NCI-H1694 (cell line): ENCODE data around the gene MGAT5.

ENCODE experiments used
- DNase-seq: peaks from one replicate; lab custom pipeline; 2025; lab: John Stamatoyannopoulos, UW

Gene MGAT5

DNA sequence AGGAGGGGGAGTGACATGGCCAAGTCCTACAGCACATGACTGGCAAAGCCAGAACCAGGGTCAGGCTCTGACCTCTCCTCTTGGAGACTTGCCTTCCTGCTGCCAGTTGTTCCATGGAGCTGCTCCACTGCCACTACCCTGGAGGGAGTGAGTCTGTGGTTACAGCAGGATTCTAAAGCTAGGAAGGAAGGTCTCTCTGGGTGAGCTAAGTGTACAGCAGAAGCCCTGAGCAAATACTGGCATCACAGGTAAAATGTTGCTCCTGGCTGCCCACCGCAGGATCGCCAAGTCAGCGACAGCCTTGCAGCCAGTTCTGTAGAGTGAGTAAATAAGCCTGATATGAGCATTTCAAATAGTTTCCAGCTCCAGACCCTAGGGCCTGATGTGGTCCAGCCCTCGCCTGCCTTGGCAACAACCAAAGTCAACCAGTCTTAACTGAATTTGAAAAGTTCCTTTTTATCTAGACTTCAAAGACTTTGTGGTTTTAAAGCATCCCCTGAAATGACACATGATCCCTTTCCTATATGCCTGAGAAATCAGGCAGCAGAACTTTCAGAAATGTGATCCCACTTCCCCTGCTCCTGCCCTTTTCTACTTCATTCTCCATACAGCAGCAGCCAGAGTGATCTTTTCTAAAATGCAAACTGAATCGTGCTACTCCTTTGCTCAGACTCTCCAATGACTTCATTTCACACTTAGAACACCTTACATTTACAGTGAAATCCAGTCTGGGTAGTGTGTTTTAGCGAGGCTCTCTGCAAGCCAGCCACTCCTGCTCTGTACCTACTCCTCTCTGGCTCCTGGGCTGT is 114.3 kb downstream of the MGAT5 start:
- DNase-seq: no peak

- no peak for DNase-seq
Measured at GRCh38 chr2:134369220-134369902, 115.5 kb downstream of the MGAT5 start.

DNA sequence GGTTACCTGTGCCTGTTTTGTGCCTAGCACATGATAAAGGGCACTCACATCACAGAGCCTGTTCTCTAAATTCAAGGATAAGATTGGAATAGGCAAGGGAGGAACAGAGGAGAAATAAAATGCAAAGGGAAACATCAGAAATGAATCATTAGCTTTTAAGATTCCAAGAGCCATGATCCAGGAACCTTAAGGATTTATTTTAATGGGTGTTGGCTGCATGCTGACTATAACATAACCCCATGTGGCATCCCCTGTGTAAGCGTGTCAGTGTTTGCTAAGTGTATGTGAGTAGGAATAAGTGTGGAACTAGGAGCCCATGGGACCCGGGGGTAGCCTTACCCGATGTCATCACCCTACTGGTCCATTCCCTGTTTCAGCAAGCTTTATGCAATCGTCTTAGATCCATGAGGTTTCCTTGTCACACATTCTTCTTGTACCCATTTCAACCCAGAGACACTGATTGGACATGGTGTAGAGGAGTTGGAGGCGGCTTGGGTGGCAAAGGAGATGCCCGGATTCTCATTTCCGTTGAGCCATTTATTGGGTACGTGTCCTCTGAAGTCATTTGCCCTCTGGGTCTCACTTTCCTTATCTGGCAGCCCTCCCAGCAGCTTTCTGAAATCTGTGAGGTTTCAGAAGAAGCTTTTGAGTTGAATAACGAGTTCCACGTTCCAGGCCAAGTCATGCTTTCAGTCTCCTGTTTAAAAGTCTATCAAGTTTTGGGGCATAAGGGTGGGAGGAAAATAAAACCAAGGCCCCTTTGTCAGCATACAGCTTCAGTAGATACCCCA is 117.0 kb downstream of the MGAT5 start:
- DNase-seq: no peak

- no peak for DNase-seq
Measured at GRCh38 chr2:134372141-134372540, 118.3 kb downstream of the MGAT5 start.

- DNase-seq: peak; percentile 91
Measured at GRCh38 chr2:134372611-134373131, 118.8 kb downstream of the MGAT5 start.

- DNase-seq: peak; percentile 91
Measured at GRCh38 chr2:134375935-134376334, 122.1 kb downstream of the MGAT5 start.

- DNase-seq: no peak
Measured at GRCh38 chr2:134377730-134378129, 123.9 kb downstream of the MGAT5 start.

- no peak for DNase-seq
Measured at GRCh38 chr2:134379293-134379692, 125.4 kb downstream of the MGAT5 start.

- DNase-seq: no peak
Measured at GRCh38 chr2:134379722-134380121, 125.8 kb downstream of the MGAT5 start.

DNA sequence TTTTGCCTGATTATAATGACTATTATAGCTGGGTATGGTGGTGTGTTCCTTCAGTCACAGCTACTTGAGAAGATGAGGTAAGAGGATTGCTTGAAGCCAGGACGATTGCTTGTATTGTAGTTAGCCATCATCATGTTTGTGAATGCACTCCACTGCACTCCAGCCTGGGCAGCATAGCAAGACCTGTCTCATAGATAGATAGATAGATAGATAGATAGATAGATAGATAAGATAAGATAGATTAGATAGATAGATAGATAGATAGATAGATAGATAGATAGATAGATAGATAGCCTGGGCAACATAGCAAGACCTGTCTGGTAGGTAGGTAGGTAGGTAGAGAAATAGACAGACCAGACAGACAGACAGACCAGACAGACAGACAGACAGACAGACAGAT is 127.3 kb downstream of the MGAT5 start:
- no peak for DNase-seq

DNA sequence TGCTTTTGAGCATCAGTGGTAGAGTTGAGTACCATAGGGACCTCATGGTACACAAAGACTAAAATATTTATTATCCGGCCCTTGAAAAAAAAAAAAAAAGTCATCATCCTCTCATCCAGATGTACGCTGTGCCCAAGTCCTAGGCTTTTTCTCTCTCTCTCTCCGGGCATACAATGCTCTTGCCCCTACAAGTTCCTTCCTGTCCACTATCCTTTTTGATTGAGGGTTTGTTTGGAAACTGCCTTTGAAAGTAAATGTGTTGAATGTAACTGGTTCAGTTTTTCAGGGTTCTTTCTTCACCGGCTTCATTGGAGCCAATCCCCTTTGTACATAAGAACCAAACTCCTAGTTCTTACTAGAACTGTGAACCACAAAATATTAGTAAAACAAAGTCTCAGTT is 130.3 kb downstream of the MGAT5 start:
- no peak for DNase-seq

DNA sequence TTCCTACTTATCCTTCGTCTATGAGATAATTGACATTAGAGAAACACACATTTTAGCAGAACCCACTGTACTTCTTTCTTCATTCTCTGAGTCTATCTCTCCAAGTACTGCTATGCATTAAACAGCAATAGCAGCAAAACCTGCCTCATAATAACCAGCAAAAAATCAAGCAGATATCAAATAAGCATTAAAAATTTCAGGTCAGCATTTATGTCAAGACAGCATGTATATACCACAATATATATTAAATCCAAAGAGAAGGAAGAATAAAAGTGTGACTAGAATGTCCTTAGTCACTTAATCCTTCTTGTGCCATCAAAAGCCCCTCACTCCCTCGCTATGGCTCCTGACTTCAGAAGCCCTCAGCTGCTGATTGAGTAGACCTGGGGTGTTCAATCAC is 131.3 kb downstream of the MGAT5 start:
- no peak for DNase-seq

- DNase-seq: no peak
Measured at GRCh38 chr2:134386310-134386709, 132.4 kb downstream of the MGAT5 start.

DNA sequence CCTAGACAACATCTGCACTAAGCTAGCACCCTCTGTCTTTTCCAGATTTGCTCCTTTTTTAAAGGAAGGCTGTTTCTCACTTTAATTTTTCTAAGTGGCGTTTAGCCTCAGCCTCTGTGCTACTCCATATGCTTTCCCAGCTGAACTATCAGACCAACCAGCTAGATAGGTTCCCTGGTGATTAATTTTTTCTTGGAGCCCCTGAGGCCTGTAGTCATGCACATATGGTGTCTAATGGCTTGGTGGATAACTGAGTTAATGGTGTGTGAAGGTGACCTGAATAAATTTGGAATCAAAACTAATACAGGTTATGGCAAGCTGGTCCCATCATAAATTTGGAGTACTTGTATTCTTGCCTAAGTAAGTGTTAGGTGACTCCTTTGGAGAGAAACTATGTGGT is 135.5 kb downstream of the MGAT5 start:
- peak; percentile 98 for DNase-seq

DNA sequence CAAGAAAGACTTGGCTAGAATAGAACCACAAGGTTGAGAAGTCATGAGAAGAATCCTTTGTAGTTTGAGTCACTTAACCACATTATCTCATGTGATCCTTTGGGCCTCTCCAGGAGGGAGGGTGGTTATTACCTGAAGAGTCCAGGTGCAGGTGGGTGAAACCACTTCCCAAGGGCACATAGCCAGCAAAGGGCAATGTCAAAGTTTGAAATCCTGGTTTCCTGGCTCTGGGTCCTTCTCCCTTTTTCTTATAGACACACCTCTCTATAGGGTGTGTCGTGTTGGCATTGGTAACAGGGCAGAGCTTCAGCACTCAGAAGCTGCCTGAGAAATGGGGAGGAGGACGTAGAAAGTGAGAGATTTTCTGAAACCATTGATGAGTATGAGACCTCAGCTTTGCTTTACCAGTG is 137.9 kb downstream of the MGAT5 start:
- DNase-seq: no peak

GRCh38 chr2:134392442-134393074 is 138.7 kb downstream of the MGAT5 start:
- no peak for DNase-seq

GRCh38 chr2:134393075-134393461 is 139.2 kb downstream of the MGAT5 start:
- DNase-seq: no peak

- DNase-seq: no peak
Measured at GRCh38 chr2:134395779-134396178, 141.9 kb downstream of the MGAT5 start.

GRCh38 chr2:134396493-134396892 is 142.6 kb downstream of the MGAT5 start:
- no peak for DNase-seq

DNA sequence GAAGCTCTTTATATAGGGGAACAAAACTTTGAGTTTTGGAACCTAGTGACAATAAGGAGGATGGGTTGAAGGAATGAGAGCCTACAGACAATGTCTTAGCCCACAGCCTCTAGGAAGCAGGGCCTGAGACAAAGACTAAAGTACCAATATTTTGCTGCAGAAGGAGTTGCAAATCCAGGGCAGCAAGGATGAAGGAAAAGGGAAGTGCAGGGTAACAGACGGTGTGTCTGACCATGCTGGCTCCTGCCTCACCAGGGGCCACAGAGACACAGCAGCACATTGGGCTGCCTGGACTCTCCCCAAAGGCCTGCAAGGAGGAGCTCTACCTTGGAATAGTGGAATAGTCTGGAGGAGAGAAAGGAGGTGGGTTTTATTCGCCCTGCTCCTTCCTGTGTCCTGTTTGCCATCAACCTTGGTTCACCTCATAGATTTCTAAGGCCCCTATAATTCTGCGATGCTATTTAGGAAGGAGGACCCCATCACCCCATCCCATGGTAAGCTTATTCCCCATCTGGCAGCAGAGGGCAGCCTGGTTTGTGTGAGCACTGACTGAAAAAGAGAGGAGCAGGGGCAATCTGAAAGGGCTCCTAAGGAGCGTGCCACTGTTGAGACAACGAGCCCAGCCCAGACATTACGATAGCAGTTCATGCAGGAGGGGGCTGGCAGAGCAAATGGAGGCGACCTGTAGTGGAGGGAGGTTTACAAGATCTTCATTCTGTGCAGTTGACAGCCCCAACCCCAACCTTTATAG is 143.4 kb downstream of the MGAT5 start:
- no peak for DNase-seq

DNA sequence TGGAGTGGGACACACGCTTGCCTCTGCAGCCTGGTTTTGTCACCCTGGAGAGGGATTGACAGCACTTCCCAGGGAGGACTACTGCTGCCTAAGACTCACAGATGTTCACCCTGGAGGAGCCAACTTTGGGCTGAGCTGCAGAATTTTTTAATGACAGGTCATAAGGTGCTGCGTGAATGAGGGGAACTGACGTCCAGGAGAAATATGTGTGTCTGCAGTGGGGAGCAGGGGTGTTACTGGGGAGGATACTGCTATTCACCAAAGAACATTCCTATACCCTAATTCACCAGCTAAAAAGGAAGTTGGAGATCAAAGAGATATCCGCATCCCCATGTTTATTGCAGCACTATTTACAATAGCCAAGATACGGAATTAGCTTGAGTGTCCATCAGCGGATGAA is 144.4 kb downstream of the MGAT5 start:
- no peak for DNase-seq
